Mesenchymal stem cell (in vitro differentiated cells and primary cell): ENCODE measurements around the gene SORBS1.

Experiments
- DNase-seq: peaks from one replicate; pipeline ENCODE4 v3.0.0-alpha.2; 2013
- H2AFZ ChIP-seq: one replicate; pipeline ENCODE4 v1.6.1; 2013; ENCODE audit warnings: low read depth, mild to moderate bottlenecking, control low read depth, inconsistent platforms, low read length, moderate library complexity
- H2AK5ac ChIP-seq: 2 replicates; pipeline ENCODE4 v1.6.1; 2013; ENCODE audit warnings: low read length, moderate library complexity, mild to moderate bottlenecking, inconsistent platforms; ENCODE audit not compliant: severe bottlenecking
- H2BK120ac ChIP-seq: one replicate; pipeline ENCODE4 v1.6.1; 2013; ENCODE audit warnings: low read depth, mild to moderate bottlenecking, inconsistent platforms, low read length, moderate library complexity
- H2BK12ac ChIP-seq, 2 experiments: one replicate each; pipeline ENCODE4 v1.6.1; 2013; ENCODE audit warnings: inconsistent platforms in 2 of 2, low read length in 2 of 2, mild to moderate bottlenecking in 2 of 2, moderate library complexity in 2 of 2, control low read depth in 1 of 2
- H2BK15ac ChIP-seq: one replicate; pipeline ENCODE4 v1.6.1; 2013; ENCODE audit warnings: mild to moderate bottlenecking, low read depth, inconsistent platforms; ENCODE audit not compliant: poor library complexity, severe bottlenecking
- H2BK5ac ChIP-seq: 2 replicates; pipeline ENCODE4 v1.6.1; 2013; ENCODE audit warnings: low read depth, mild to moderate bottlenecking, low read length, control low read depth, inconsistent platforms; ENCODE audit not compliant: poor library complexity, severe bottlenecking
- H3K14ac ChIP-seq, 2 experiments: one replicate each; pipeline ENCODE4 v1.6.1; 2013; ENCODE audit warnings: inconsistent platforms in 2 of 2, low read length in 2 of 2, control low read depth in 1 of 2, mild to moderate bottlenecking in 1 of 2, moderate library complexity in 1 of 2
- H3K18ac ChIP-seq, 2 experiments: one replicate each; pipeline ENCODE4 v1.6.1; 2013; ENCODE audit warnings: inconsistent platforms in 2 of 2, low read length in 2 of 2, control low read depth in 1 of 2, low read depth in 1 of 2, mild to moderate bottlenecking in 1 of 2
- H3K23ac ChIP-seq, 2 experiments: one replicate each; pipeline ENCODE4 v1.6.1; 2013; ENCODE audit warnings: inconsistent platforms in 2 of 2, low read length in 2 of 2, mild to moderate bottlenecking in 2 of 2, moderate library complexity in 2 of 2, control low read depth in 1 of 2
- H3K27ac ChIP-seq: 2 replicates; pipeline ENCODE4 v1.5.1; 2013; ENCODE audit warnings: mild to moderate bottlenecking, moderate library complexity, low read length, control low read depth, inconsistent platforms; ENCODE audit not compliant: poor library complexity, severe bottlenecking
- H3K27me3 ChIP-seq, 2 experiments: 2 replicates each; pipeline versions ENCODE4 v1.6.1 to v1.7.0; 2013; ENCODE audit warnings: low read length in 2 of 2, mild to moderate bottlenecking in 2 of 2, moderate library complexity in 2 of 2, control low read depth in 1 of 2, inconsistent platforms in 1 of 2; ENCODE audit not compliant: control insufficient read depth in 1 of 2, insufficient read depth in 1 of 2
- H3K36me3 ChIP-seq, 2 experiments: 2 replicates each; pipeline versions ENCODE4 v1.6.1 to v1.7.0; 2013; ENCODE audit warnings: low read length in 2 of 2, control low read depth in 1 of 2, inconsistent platforms in 1 of 2, low read depth in 1 of 2, mild to moderate bottlenecking in 1 of 2; ENCODE audit not compliant: insufficient read depth in 2 of 2, control insufficient read depth in 1 of 2
- H3K4ac ChIP-seq, 2 experiments: one replicate each; pipeline ENCODE4 v1.6.1; 2013; ENCODE audit warnings: inconsistent platforms in 2 of 2, low read length in 2 of 2, mild to moderate bottlenecking in 2 of 2, moderate library complexity in 2 of 2, control low read depth in 1 of 2, low read depth in 1 of 2
- H3K4me1 ChIP-seq: 2 replicates; pipeline ENCODE4 v1.6.1; 2013; ENCODE audit warnings: low read depth, low read length, control low read depth; ENCODE audit not compliant: control insufficient read depth, insufficient read depth
- H3K4me2 ChIP-seq: 2 replicates; pipeline ENCODE4 v1.6.1; 2013; ENCODE audit warnings: low read length, mild to moderate bottlenecking, inconsistent platforms; ENCODE audit not compliant: poor library complexity, severe bottlenecking
- H3K4me3 ChIP-seq, 2 experiments: 2 replicates each; pipeline versions ENCODE4 v1.5.1 to v1.7.0; 2013; ENCODE audit warnings: low read length in 2 of 2, mild to moderate bottlenecking in 2 of 2, control low read depth in 1 of 2, low read depth in 1 of 2; ENCODE audit not compliant: insufficient read depth in 1 of 2
- H3K79me1 ChIP-seq: replicated peaks from 2 replicates; pipeline ENCODE4 v1.6.1; 2013; ENCODE audit warnings: mild to moderate bottlenecking, control low read depth, low read length, inconsistent platforms; ENCODE audit not compliant: poor library complexity, severe bottlenecking
- H3K9ac ChIP-seq: 2 replicates; pipeline ENCODE4 v1.7.0; 2013; ENCODE audit warnings: mild to moderate bottlenecking, low read length, moderate library complexity
- H3K9me3 ChIP-seq: 2 replicates; pipeline ENCODE4 v1.7.0; 2013; ENCODE audit warnings: mild to moderate bottlenecking, low read length; ENCODE audit not compliant: control insufficient read depth
- H4K8ac ChIP-seq: one replicate; pipeline ENCODE4 v1.6.1; 2013; ENCODE audit warnings: inconsistent platforms, mild to moderate bottlenecking, low read length, moderate library complexity
- H4K91ac ChIP-seq: one replicate; pipeline ENCODE4 v1.6.1; 2013; ENCODE audit warnings: mild to moderate bottlenecking, low read length, inconsistent platforms
- WGBS: methylation state at CpG from one replicate; pipeline ENCODE4 v1.1.7; 2013; ENCODE audit warnings: mixed read lengths; 5-methylcytosine and 5-hydroxymethylcytosine counted together

SORBS1 gene

DNA sequence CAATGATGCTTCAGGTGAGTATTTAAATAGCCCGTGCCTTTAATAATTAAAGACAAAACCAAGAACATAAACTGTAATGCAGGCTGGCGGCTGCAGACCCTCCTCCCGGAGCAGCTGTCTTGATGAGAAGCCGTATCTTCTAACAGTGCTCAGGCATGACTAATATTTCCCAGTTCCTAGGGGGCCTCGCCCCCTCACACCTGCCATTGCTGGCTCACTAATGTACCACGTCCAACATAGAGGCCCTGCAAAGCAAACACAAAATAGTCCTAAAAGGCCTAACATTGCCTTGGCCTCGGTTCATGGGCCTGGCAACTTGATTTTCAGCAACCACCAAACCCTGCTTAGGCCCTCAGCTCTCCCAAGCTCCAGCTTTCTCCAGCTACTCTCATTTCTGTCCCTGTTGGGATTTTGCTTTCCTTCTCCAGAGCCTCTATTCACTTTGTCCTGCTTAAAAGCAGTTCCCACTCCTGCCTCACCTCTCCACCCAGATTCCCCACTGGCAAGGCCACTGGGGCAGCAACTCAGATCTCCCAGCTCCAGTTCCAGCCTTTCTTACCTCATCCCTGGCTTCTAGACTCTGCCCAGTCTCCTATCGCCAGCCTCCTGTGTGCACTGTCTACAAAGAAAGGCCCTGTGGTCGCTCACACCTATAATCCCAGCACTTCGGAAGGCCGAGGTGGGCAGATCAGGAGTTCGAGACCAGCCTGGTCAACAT is 16.2 kb downstream of the SORBS1 start:
- H2AK5ac ChIP-seq = no peak overlapping the region
- H3K4ac ChIP-seq = no peak overlapping the region

GRCh38 chr10:95543459-95543858 is 17.7 kb downstream of the SORBS1 start:
- Histone ChIP-seq H4K91ac (no peak overlapping the region), H2AFZ (no peak overlapping the region)

More for the DNA sequence above, 16.2 kb downstream of the SORBS1 start:
- WGBS = 88% methylated on average over 12 of the region's 12 CpGs
- Histone ChIP-seq H2AFZ (no peak overlapping the region), H3K79me1 (peaks cover 9% of the 10 kb centered on the region), H3K27me3 (peaks cover 0 to 16% of the 10 kb centered on the region in 2 experiments), H3K4me3 (no peak overlapping the region), H3K14ac (no peak overlapping the region), H4K91ac (no peak overlapping the region), H3K4me1 (peaks cover 12% of the 10 kb centered on the region), H4K8ac (no peak overlapping the region), H3K9ac (no peak overlapping the region), H3K36me3 (no peaks in the 10 kb centered on the region), H3K4me2 (no peak overlapping the region), H2BK12ac (no peak overlapping the region), H2BK120ac (no peak overlapping the region), H3K9me3 (no peaks in the 10 kb centered on the region), H2BK15ac (no peak overlapping the region), H3K23ac (no peak overlapping the region), H3K18ac (no peak overlapping the region), H2BK5ac (no peak overlapping the region), H3K27ac (no peak overlapping the region)
- no peak for DNase-seq

DNA sequence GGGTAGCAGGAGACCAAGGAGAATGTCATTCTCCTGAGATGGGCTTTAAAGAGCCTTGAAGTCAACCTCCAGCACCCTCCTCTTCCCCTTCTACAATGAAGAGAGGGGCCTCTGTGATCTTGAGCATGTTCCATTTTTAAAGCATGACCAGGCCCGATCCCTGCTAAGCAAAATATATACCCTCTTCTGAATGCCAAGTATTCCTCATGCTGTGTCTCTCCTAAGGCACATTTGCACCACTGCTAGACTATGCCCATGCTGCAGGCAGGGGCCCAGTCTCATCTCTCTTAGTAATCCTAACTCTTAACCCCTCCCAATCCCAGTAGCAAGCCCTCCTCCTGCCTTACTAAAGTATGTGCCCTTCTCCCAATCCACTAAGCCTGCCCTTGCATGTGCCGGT is 18.4 kb downstream of the SORBS1 start:
- no peak overlapping the region for H3K4me2 ChIP-seq
- peaks cover 0 to 6% of the 10 kb centered on the region in 2 experiments for H3K27me3 ChIP-seq
- H3K4me3 ChIP-seq = no peak overlapping the region
- H3K4me1 ChIP-seq = peaks cover 13% of the 10 kb centered on the region
- H3K79me1 ChIP-seq = peaks cover 8% of the 10 kb centered on the region
- H3K18ac ChIP-seq = no peak overlapping the region
- no peak overlapping the region for H2AFZ ChIP-seq
- H3K4ac ChIP-seq = no peak overlapping the region
- no peak overlapping the region for H2BK120ac ChIP-seq
- no peak overlapping the region for H4K91ac ChIP-seq
- no peak overlapping the region for H2BK5ac ChIP-seq
- H3K9ac ChIP-seq = no peak overlapping the region
- no peak overlapping the region for H2BK15ac ChIP-seq
- H2BK12ac ChIP-seq = no peak overlapping the region
- no peaks in the 10 kb centered on the region for H3K36me3 ChIP-seq
- no peak overlapping the region for H3K23ac ChIP-seq
- no peak overlapping the region for H2AK5ac ChIP-seq
- H3K9me3 ChIP-seq = no peaks in the 10 kb centered on the region
- H4K8ac ChIP-seq = no peak overlapping the region
- DNase-seq = no peak
- H3K27ac ChIP-seq = no peak overlapping the region
- WGBS = 89% methylated on average over 2 of the region's 2 CpGs
- H3K14ac ChIP-seq = no peak overlapping the region

More at GRCh38 chr10:95543459-95543858, 17.7 kb downstream of the SORBS1 start:
- 26% methylated on average over 2 of the region's 4 CpGs for WGBS
- Histone ChIP-seq H3K4ac (no peak overlapping the region), H2BK12ac (no peak overlapping the region), H3K36me3 (no peaks in the 10 kb centered on the region), H3K18ac (no peak overlapping the region), H2BK15ac (no peak overlapping the region), H2BK120ac (no peak overlapping the region), H2BK5ac (no peak overlapping the region), H3K23ac (no peak overlapping the region), H3K4me3 (no peak overlapping the region), H3K79me1 (peaks cover 6% of the 10 kb centered on the region), H3K9ac (no peak overlapping the region), H3K4me2 (no peak overlapping the region), H3K27me3 (peaks cover 0 to 7% of the 10 kb centered on the region in 2 experiments), H3K4me1 (peaks cover 12% of the 10 kb centered on the region), H3K9me3 (no peaks in the 10 kb centered on the region), H3K14ac (no peak overlapping the region), H4K8ac (no peak overlapping the region), H2AK5ac (no peak overlapping the region), H3K27ac (no peak overlapping the region)
- DNase-seq = no peak

- Histone ChIP-seq H3K27me3 (peaks cover 0 to 6% of the 10 kb centered on the region in 2 experiments), H3K9ac (no peak overlapping the region), H3K18ac (no peak overlapping the region), H3K27ac (no peak overlapping the region), H3K4me2 (no peak overlapping the region), H2AK5ac (no peak overlapping the region), H2BK5ac (no peak overlapping the region), H2BK12ac (no peak overlapping the region), H2AFZ (no peak overlapping the region), H2BK15ac (no peak overlapping the region), H3K14ac (no peak overlapping the region), H3K79me1 (peaks cover 8% of the 10 kb centered on the region), H3K9me3 (no peaks in the 10 kb centered on the region), H3K4me3 (no peak overlapping the region), H3K4me1 (peaks cover 16% of the 10 kb centered on the region), H3K4ac (no peak overlapping the region), H4K91ac (no peak overlapping the region), H3K23ac (no peak overlapping the region), H4K8ac (no peak overlapping the region), H2BK120ac (no peak overlapping the region), H3K36me3 (no peaks in the 10 kb centered on the region)
- 78% methylated on average over 2 of the region's 4 CpGs for WGBS
- DNase-seq = no peak
Measured at GRCh38 chr10:95542330-95542729, 18.8 kb downstream of the SORBS1 start.
